AG10803 (cell line): ENCODE results near the gene MARCHF2.
"Not testable (repeated sequence)": the region's sequence is repeated elsewhere in the genome, so short reads cannot be mapped to it uniquely, and the experiment has no call there.

Experiments
- DNase-seq: peaks from one replicate; pipeline ENCODE4 v3.0.0; 2010; ENCODE audit warnings: low read depth
- H3K4me3 ChIP-seq: 2 replicates; pipeline ENCODE4 v1.5.1; 2011; ENCODE audit warnings: mild to moderate bottlenecking, low read length, control low read depth
- CTCF ChIP-seq: conservative IDR thresholded peaks from 2 replicates; pipeline ENCODE4 v1.5.1; 2011; ENCODE audit warnings: mild to moderate bottlenecking, low read length, control low read depth, inconsistent platforms

Gene MARCHF2

GRCh38 chr19:8371011-8371804 is 41.9 kb upstream of the MARCHF2 start:
- TF ChIP-seq CTCF, result no peak
- no peak overlapping the region for H3K4me3 ChIP-seq
- no peak for DNase-seq

DNA sequence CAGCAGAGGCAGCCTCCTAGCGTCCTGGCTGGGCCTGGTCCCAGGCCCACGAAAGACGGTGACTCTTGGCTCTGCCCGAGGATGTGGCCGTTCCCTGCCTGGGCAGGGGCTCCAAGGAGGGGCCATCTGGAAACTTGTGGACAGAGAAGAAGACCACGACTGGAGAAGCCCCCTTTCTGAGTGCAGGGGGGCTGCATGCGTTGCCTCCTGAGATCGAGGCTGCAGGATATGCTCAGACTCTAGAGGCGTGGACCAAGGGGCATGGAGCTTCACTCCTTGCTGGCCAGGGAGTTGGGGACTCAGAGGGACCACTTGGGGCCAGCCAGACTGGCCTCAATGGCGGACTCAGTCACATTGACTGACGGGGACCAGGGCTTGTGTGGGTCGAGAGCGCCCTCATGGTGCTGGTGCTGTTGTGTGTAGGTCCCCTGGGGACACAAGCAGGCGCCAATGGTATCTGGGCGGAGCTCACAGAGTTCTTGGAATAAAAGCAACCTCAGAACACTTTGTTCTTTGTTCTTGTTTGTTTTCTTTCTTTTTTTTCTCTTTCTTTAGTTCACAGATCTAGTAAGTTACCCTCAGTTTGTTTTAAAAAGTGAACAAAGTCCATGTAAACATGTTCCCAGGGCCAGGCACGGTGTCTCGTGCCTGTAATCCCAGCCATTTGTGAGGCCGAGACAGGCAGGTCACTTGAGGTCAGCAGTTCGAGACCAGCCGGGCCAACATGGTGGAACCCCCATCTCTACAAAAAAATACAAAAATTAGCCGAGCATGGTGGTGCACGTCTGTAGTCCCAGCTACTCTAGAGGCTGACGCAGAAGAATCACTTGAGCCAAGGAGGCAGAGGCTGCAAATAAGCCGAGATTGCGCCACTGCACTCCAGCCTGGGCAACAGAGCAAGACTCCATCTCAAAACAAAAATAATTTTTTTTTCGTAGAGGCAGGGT is 39.0 kb upstream of the MARCHF2 start:
- no peak for TF ChIP-seq CTCF
- no peak for DNase-seq
- no peak overlapping the region for H3K4me3 ChIP-seq

- H3K4me3 ChIP-seq, DNase-seq: not testable (repeated sequence)
Measured at GRCh38 chr19:8375766-8376165, 37.3 kb upstream of the MARCHF2 start.

- H3K4me3 ChIP-seq, DNase-seq: not testable (repeated sequence)
Measured at GRCh38 chr19:8376373-8376974, 36.6 kb upstream of the MARCHF2 start.

- no peak overlapping the region for H3K4me3 ChIP-seq
- no peak for DNase-seq
- no peak for TF ChIP-seq CTCF
Measured at GRCh38 chr19:8377598-8377997, 35.5 kb upstream of the MARCHF2 start.

DNA sequence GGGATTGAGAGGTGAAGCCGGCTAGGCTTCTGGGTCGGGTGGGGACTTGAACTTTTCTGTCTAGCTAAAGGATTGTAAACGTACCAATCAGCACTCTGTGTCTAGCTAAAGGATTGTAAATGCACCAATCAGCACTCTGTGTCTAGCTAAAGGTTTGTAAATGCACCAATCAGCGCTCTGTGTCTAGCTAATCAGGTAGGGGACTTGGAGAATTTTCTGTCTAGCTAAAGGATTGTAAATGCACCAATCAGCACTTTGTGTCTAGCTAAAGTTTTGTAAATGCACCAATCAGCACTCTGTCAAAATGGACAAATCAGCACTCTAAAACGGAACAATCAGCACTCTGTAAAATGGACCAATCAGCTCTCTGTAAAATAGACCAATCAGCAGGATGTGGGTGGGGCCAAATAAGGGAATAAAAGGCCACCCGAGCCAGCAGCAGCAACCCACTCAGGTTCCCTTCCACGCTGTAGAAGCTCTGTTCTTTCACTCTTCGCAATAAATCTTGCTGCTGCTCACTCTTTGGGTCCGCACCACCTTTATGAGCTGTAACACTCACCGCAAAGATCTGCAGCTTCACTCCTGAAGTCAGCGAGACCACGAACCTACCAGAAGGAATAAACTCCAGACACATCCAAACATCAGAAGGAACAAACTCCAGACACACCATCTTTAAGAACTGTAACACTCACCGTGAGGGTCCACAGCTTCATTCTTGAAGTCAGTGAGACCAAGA is 33.8 kb upstream of the MARCHF2 start:
- not testable (repeated sequence) for H3K4me3 ChIP-seq, DNase-seq

- DNase-seq, H3K4me3 ChIP-seq: not testable (repeated sequence)
Measured at GRCh38 chr19:8384569-8384968, 28.5 kb upstream of the MARCHF2 start.

DNA sequence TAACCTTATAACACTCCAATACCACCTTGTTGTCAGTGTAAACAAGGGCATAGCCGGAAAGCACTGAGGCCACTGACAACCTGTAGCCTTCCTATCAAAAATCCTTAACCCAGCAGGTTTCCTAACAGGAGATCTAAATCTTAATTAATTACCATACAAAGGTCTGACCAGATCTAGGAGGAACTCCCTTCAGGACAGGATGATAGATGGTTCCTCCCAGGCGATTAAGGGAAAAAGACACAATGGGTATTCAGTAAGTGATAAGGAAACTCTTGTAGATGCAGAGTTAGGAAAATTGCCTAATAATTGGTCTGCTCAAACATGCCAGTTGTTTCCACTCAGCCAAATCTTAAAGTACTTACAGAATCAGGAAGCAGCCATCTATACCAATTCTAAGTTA is 28.0 kb upstream of the MARCHF2 start:
- not testable (repeated sequence) for H3K4me3 ChIP-seq, DNase-seq

GRCh38 chr19:8385566-8385965 is 27.5 kb upstream of the MARCHF2 start:
- not testable (repeated sequence) for H3K4me3 ChIP-seq

GRCh38 chr19:8386419-8386818 is 26.7 kb upstream of the MARCHF2 start:
- not testable (repeated sequence) for DNase-seq

More at GRCh38 chr19:8385566-8385965, 27.5 kb upstream of the MARCHF2 start:
- DNase-seq, result not testable (repeated sequence)

More at GRCh38 chr19:8386419-8386818, 26.7 kb upstream of the MARCHF2 start:
- H3K4me3 ChIP-seq, result not testable (repeated sequence)
